Measurements from ENCODE around the gene NTM.

Gene NTM

GRCh38 chr11:131506348-131506747 lies 135.9 kb downstream of the NTM start:
- DNase-seq: no peak

DNA sequence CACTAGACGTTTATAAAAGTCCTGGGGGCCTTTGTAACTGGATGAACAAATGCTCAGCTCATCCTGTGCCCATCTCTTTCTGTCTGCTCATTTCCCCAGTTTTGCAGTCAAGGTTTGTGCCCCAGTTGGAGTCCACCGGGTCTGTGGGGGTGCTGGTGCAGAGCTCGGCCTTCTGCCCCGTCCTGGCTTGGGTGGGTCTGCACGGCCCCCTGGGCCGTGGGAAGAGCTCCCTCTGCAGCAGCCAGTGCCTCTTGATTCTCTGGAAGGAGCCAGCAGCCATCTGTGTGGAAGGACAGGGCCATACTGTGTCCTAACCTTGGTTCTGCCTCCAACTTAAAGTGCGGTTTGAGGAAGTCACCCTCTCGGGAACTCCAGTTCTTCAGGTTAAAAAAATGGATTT lies 140.2 kb downstream of the NTM start:
- DNase-seq: no peak

DNA sequence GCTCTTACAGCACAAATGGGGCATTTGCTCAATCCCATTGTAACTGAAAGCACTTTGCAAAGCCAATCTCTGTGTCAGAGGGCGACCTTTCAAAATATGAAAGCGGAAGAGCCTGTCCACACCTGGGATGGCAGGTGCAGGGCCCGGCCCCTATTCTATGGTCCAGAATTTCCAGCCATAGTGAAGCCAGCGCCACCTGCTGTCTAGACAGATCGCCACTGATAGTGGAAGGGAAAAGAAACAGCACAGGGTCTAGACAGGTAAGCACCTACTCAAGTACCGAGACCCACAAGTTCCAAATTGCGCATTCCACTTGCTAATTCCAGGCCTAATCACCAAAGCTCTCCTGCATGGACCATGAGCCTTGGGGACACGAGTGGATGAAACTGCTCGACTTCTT lies 141.4 kb downstream of the NTM start:
- DNase-seq: no peak

DNA sequence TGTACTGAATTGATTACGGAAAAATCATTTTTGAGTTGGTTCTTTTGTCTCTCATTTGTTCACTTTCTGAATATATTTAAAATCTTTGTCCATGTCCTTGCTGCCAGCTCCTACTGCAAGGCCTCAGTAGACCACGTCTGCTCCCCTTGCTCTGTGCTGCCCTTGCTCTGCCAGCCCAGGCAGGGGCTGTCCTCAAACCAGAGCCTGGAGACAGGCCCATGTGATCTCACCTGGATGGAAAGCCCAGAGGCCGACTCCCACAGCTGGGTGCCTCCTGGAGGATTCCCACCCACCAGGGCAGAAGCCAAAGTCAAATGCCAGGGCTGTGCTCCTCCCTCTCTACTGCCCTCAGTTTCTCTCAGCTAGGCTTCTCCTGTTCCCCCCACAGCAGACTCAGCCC lies 141.8 kb downstream of the NTM start:
- DNase-seq: no peak

DNA sequence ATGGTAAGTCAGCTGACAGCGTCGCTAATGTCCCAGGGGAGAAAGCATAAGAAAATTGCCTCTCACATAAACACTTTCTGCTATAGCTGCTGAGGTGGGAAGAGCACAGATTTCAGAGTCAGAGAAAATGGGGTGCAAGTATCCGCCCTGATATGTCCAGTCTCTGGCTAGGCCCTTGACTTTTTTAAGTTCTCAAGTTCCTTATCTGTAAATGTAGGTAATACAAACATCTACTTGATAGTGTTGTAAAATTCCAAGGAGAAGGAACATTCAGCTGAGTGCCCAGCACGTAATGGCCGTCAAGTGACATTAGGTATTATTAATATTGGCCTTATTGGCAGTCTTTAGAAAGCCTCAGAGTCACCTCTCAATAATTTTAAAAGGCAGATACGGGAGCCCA lies 143.6 kb downstream of the NTM start:
- no peak for DNase-seq

DNA sequence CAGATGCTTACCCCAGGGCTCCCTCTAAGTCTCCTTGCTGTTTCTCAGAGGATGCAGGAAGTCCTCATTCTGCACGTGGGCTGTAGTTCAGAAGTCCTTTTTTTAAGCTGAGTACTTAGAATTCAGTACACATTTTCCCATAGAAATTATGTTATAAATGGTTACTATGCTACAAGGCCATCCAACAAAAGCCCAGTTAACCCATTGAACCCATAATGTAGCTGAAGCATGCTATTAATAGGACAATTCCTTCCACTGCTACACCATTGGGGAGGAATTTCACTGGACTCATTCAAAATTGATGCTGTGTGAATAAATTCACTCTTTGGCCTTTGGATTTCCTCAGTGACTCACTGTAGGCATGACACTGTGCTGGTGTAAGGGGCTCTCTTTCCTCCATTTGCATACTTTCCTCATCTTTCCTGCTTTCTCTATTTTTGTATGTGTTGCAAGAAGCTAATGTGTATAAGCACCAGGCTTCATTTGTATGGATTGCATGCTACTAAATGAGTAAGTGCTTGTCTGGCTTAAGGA lies 148.0 kb downstream of the NTM start:
- no peak for DNase-seq

DNA sequence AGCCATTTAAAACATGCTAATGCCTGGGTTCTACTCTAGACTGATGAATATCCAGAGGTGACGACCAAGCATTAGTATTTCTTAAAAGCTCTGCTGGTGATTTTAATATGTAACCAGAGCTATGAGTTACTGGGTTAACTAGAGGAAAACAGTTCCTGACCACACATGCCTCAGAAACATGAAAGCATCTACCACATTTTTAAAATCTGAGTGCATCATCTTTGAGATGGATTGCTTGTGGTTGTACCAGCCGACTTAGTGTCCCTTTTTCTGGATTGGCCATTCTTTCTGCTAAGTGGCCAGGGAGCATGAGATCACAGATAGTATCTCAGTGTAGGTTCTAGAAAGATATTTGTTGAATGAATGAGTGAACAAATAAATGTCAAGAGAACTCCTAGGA lies 152.4 kb downstream of the NTM start:
- no peak for DNase-seq

- DNase-seq: no peak
These were observed 160.0 kb downstream of the NTM start for GRCh38 chr11:131530407-131530806.

DNA sequence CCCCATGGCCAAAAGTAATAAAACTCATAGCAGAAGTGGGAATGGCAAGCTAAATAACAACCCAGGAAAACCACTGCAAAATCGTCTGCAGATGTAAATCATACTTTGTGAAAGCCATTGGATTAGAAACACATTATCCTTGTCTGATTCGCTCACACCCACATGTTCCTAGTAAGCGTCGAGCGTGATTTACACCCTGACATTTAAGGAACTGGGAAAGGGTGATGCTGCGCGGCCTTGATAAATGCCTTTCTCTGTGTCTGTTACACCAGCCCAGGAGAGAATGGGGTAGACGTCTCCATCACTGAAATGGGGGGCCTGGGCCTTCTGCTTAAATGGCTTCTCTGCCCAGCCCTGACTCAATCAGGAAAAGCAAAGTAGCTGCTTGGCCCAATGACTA lies 162.7 kb downstream of the NTM start:
- no peak for DNase-seq

GRCh38 chr11:131533998-131534397 lies 163.6 kb downstream of the NTM start:
- DNase-seq: no peak

GRCh38 chr11:131534611-131535010 lies 164.2 kb downstream of the NTM start:
- DNase-seq: no peak

DNA sequence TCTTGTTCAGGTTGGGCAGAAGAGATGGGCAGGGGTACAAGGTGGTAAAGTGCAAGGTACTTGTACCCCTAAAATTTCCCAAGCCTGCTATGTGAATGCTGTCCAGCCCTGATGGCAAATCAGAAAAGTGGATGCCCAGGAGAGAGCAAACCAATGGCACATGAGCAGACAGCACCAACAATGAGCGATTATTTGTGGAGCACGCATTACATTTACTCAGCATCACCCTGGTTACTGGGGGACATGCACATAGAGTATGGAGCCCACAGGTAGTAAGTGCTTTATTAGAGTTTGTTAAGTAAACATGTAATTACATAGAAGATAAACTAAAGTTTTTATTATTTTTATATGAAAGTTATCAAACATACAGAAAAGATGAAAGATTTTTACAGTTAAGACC lies 165.7 kb downstream of the NTM start:
- DNase-seq: no peak

DNA sequence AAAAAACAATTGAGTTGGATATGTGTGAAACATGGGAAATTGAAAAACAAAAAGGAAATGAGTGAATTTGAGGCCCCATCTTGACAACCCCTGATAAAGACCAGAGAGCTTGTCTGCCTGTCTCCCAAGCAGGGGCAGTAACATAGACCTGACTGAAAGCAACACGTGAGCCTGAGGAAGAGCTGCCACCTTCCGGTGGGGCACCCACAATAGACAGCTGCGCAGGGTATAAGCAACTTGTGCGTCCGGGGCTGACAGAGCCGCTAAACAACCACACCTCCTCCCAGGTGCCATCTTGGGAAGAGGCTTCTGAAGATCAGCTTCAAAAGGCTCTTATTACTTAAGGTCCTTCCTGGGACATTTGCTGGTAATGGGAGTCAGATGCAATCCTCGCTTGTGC lies 166.8 kb downstream of the NTM start:
- no peak for DNase-seq

DNA sequence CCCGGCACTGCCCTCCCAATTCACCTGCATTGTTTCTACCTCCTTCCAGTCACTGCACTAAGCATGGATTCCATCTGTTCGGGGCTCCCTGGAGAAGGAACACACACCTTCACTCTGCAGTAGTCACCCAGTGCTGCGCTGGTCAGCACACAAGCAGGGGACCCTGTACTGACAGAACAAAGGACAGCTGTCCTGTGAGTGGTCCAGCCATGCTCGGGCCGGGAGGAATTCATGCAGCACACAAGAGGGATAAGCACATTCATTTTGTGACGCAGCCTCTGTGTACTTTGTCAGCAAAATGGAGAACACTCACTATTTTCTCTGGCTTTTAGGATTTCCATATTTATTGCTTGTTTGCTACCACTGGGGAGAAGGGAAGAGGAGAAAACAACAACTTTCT lies 167.3 kb downstream of the NTM start:
- DNase-seq: no peak

GRCh38 chr11:131538322-131538721 lies 167.9 kb downstream of the NTM start:
- DNase-seq: no peak

DNA sequence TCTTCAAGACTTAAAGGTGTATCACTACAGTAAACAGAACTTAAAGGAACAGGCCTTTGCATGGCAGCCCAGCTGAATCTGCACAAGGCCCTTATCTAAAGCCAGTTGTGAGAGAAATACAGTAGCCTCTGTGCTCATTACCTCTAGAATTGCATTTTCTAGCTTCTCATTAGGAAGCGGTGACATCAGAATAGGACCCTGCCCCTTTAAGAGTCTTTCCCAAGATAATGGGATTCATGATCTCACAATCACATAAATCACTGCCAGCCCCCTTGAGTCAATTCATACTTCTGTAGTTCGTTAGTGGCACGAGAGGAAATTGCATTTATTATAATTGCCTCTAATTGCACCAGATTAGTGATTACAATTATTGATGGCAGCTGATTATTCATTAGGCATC lies 170.3 kb downstream of the NTM start:
- no peak for DNase-seq

- DNase-seq: no peak
These were observed 173.1 kb downstream of the NTM start for GRCh38 chr11:131543389-131544025.

DNA sequence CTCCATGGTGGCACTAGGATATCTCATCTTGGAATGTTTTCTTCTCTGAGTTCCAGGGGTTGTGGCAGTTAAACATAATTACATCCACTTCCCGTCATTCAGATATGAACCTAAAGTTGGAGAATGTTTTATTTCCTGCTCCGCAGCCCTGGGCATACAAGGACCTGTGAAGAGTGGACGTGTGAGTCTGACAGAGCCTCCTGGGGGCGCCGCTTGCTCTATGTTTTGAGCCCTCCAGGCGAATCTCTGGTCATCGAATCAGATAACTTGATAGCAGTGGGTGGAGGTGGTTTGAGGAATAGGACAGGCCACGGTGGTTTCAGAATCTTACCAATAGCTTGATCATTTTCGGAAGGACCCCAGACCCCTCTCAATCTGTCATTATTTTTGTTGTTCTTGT lies 174.2 kb downstream of the NTM start:
- DNase-seq: no peak

DNA sequence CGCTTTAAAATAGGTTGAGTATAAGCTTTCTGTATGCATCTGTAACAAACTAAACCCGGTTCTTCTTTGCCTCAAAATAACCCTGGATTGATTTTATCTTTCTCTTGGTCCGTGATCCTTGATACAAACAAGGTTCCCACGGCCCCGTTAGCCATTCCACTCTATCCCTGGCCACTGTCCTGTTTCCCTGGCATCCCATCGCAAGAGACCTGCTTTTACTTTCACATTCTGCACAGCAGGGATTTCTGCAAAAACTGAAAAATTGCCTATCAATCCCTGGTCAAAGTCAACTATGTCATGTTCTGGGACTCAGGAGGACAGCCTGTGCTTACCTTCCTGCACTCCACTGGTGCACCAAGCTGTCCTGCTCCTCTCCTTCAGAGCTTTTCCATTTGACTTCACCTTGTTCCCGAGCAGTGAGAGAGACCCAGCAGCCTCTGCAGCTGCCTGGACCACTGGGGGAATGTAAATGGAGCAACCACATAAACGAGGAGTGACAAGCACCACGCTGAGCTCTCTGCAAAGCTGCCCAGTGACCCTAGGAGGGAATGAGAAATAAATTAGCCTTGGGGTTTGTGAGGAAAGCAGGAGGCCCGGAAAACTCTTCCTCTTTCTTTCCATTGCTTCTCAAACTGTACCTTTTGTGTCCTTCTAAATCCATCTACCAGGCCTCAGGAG lies 175.9 kb downstream of the NTM start:
- DNase-seq: no peak

GRCh38 chr11:131549099-131549498 lies 178.7 kb downstream of the NTM start:
- no peak for DNase-seq

GRCh38 chr11:131549770-131550169 lies 179.4 kb downstream of the NTM start:
- no peak for DNase-seq

- no peak for DNase-seq
These were observed 189.9 kb downstream of the NTM start for GRCh38 chr11:131560287-131560686.

GRCh38 chr11:131561501-131561900 lies 191.1 kb downstream of the NTM start:
- DNase-seq: no peak

- no peak for DNase-seq
These were observed 191.6 kb downstream of the NTM start for GRCh38 chr11:131561972-131562371.

- no peak for DNase-seq
These were observed 197.9 kb downstream of the NTM start for GRCh38 chr11:131568318-131568717.

All from activated T-cell treated with anti-CD3 and anti-CD28 coated beads, Interleukin-2, amount 50 U/mL, for 48 hours (primary cell).